KOPT-K1 (cell line): ENCODE data around the gene SPATA7.

Source experiments
- H3K27ac ChIP-seq: fragments of 200-600 bp; sonication (generic); 2 replicates; pipeline ENCODE4 v1.5.1; 2016; ENCODE audit warnings: antibody characterized with exemption, mild to moderate bottlenecking, low read depth, low read length; ENCODE audit not compliant: poor library complexity, severe bottlenecking
- H3K36me3 ChIP-seq: fragments of 200-600 bp; sonication (generic); 2 replicates; pipeline ENCODE4 v1.5.1; 2017; ENCODE audit warnings: antibody characterized with exemption, mild to moderate bottlenecking, low read length, moderate library complexity; ENCODE audit not compliant: insufficient read depth
- H3K9me3 ChIP-seq: fragments of 200-600 bp; sonication (generic); 2 replicates; pipeline ENCODE4 v1.5.1; 2017; ENCODE audit warnings: antibody characterized with exemption, low read length, mild to moderate bottlenecking; ENCODE audit not compliant: insufficient read depth, poor library complexity, severe bottlenecking

The SPATA7 gene, protein sequence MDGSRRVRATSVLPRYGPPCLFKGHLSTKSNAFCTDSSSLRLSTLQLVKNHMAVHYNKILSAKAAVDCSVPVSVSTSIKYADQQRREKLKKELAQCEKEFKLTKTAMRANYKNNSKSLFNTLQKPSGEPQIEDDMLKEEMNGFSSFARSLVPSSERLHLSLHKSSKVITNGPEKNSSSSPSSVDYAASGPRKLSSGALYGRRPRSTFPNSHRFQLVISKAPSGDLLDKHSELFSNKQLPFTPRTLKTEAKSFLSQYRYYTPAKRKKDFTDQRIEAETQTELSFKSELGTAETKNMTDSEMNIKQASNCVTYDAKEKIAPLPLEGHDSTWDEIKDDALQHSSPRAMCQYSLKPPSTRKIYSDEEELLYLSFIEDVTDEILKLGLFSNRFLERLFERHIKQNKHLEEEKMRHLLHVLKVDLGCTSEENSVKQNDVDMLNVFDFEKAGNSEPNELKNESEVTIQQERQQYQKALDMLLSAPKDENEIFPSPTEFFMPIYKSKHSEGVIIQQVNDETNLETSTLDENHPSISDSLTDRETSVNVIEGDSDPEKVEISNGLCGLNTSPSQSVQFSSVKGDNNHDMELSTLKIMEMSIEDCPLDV

DNA sequence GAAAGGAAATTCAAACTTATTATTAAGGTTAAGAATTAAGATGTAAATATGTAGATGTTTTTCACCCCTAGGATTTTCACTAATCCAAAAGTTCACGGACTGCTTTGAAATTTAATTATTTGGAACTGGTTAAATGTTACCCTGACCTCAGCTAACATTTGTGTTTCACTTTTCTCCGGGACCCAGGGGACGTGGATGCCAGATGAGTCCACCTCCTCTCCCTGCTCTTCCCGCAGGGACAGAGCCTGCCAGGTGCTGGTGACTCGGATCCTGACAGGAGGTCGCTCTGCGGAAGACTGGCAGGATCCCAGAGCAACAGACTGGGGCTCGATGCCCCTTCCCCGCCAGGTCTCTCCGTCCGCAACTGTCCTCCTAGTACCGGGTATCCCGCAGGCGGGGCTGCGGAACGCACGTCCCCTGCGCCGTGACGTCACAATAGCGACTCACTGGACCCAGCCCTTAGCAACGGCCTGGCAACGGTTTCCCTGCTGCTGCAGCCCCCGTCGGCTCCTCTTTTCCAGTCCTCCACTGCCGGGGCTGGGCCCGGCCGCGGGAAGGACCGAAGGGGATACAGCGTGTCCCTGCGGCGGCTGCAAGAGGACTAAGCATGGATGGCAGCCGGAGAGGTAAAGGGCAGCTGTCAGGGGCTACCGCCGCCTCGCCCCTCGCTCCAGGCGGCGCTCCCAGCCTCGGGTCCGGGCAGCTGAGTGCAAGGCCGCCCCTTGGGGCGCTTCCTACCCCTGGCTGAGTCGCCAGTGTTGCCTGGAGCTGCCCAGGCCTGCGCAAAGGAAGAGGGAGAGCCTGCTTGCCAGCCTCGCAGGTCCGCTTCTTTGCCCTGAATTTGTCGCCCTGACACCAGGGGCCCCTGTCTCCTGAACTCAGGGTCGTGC, at the start of gene SPATA7:
Gene SPATA7 (plus strand): TSS at position 446 of the 890 bp plus-strand sequence. CDS start 162 bp downstream, at position 608.
- H3K27ac ChIP-seq = peak within 1 kb of the TSS; percentile 51
- no peaks in the 10 kb centered on the region for H3K36me3 ChIP-seq
- H3K9me3 ChIP-seq = no peaks in the 10 kb centered on the region

GRCh38 chr14:88340357-88340756, 45.1 kb upstream of the SPATA7 start:
- no peak overlapping the region for H3K27ac ChIP-seq
- H3K9me3 ChIP-seq = no peaks in the 10 kb centered on the region
- no peaks in the 10 kb centered on the region for H3K36me3 ChIP-seq

GRCh38 chr14:88342980-88343379, 42.5 kb upstream of the SPATA7 start:
- Histone ChIP-seq H3K27ac (no peak overlapping the region), H3K9me3 (no peaks in the 10 kb centered on the region), H3K36me3 (no peaks in the 10 kb centered on the region)

DNA sequence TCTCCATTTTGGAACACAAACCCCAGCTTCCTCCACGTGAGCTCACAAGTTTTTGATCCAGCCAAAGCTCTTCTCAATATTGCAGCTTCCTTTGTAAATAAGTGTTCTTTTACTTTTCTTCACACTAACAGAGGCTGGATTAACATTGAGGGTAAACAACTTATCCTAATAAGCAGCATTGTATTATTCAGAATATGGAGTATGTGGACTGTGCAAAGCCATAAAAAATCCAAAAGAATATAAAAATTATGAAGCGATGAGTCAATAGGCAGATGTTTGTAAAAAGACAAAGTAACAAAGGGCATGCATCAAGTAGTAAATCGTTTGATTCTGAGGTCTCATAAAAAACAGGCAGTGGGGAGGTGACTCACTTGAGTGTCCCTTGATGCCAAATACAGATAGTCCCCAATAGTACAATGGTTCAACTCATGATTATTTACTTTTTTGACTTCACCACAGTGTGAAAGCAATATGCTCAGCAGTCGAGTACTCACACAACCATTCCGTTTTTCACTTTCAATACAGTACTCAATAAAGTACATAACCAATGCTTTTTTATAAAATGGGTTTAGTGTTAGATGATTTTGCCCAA, 39.3 kb upstream of the SPATA7 start:
- Histone ChIP-seq H3K27ac (no peak overlapping the region), H3K36me3 (no peaks in the 10 kb centered on the region), H3K9me3 (no peaks in the 10 kb centered on the region)

DNA sequence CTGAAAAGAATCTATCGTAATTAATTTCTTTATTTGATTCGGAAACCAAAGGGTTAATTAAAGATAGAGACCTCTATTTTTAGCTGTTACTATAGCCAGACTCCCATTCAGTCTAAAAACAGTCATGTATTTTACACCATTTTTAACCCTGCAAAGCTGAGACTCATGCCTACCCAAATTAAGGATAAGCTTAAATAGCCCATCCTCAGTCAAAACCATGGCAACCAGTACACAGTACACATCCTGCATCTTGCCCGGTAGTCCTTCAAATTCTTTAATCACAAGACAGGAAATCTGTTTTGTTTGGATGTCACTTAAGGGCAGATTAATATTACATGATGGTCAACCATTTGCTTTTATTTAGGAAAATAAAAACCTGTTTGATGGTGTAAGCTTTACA, 36.9 kb upstream of the SPATA7 start:
- Histone ChIP-seq H3K27ac (no peak overlapping the region), H3K9me3 (no peaks in the 10 kb centered on the region), H3K36me3 (no peaks in the 10 kb centered on the region)

DNA sequence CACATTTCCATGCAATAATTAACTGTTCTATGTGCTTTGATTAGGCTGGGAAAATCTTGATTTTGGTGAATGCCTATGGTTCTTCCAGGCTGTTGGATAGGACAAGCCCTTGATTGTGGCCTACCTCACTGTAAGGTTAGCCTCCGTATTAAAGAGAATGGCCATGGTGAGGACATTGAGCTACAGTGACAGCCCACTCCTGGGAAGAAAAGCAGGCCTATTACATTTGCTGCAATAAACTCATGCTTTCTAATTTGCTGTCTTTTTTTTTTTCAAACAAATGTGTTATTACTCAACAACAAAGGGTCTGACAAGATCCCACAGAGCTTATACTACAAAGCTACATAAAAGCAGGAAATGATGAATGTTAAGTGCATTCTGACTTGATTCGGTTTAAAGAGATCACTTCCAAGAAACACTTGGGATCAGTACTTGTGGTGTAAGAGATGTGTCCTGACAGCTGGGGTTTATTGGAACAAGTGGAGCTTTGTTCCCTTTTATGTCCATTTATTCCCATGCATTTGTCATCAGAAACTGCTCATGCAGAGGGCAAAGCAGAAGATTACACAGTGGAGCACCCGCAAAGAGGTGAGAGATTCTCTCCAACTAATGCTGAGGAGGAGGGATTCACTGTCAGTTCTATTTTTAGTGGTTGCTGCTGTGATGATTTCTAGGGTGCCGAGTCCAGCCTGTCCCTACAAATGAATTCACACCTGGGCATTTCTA, 33.3 kb upstream of the SPATA7 start:
- Histone ChIP-seq H3K36me3 (no peaks in the 10 kb centered on the region), H3K9me3 (no peaks in the 10 kb centered on the region), H3K27ac (no peak overlapping the region)

- Histone ChIP-seq H3K27ac (no peak overlapping the region), H3K36me3 (no peaks in the 10 kb centered on the region), H3K9me3 (no peaks in the 10 kb centered on the region)
Observed at GRCh38 chr14:88352698-88353097, 32.8 kb upstream of the SPATA7 start.

- no peak overlapping the region for H3K27ac ChIP-seq
- no peaks in the 10 kb centered on the region for H3K36me3 ChIP-seq
- no peaks in the 10 kb centered on the region for H3K9me3 ChIP-seq
Observed at GRCh38 chr14:88354358-88354757, 31.1 kb upstream of the SPATA7 start.

DNA sequence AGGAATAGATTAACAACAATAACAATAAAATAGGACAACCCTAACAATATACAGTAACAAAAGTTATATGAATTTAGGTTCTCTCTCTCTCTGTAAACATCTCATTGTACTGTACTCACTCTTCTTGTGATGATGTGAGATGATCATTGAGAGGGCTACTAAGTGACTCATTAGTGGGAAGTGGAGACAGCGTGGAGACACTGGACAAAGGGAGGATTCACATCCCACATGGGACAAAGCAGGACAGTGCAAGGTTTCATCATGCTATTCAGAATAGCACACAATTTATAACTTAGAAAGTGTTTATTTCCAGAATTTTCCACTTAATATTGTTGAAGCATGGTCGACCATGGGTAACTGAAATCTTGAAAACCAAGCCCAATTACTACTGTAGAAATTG, 26.0 kb upstream of the SPATA7 start:
- Histone ChIP-seq H3K9me3 (no peaks in the 10 kb centered on the region), H3K36me3 (no peaks in the 10 kb centered on the region), H3K27ac (no peak overlapping the region)

DNA sequence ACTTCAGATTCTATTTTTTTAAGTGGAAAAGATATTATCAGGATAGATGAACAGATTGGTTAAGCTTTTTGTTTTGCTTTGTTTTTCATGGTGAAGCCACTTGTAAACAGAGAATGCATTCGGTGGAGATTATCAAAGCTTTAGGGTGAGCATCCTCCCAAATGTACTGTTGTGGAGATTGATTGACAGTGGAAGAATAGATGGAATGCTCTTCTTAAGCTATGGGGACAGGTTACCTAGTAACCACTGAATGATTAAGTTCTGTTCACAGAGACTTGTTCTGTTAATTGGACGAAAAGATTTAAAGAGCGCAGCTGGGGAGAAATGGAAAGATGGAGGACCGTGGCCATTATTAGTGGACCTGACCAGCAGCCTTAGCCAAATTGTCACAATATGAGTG, 21.8 kb upstream of the SPATA7 start:
- Histone ChIP-seq H3K36me3 (no peaks in the 10 kb centered on the region), H3K27ac (no peak overlapping the region), H3K9me3 (no peaks in the 10 kb centered on the region)

GRCh38 chr14:88364710-88365413, 20.6 kb upstream of the SPATA7 start:
- no peaks in the 10 kb centered on the region for H3K36me3 ChIP-seq
- H3K9me3 ChIP-seq = no peaks in the 10 kb centered on the region
- H3K27ac ChIP-seq = no peak overlapping the region

- H3K9me3 ChIP-seq = no peaks in the 10 kb centered on the region
- no peak overlapping the region for H3K27ac ChIP-seq
- no peaks in the 10 kb centered on the region for H3K36me3 ChIP-seq
Observed at GRCh38 chr14:88369496-88369895, 16.0 kb upstream of the SPATA7 start.

- no peak overlapping the region for H3K27ac ChIP-seq
- no peaks in the 10 kb centered on the region for H3K9me3 ChIP-seq
- H3K36me3 ChIP-seq = no peaks in the 10 kb centered on the region
Observed at GRCh38 chr14:88379706-88380343, 5.6 kb upstream of the SPATA7 start.
